WTC11 (cell line): ENCODE measurements around the gene STRN4. TPM values are rescaled to one million over a fixed set of nuclear protein-coding genes. Genes with fewer than 3 reads are reported as not detected.

Source experiments
- microRNA-seq: library from miRNA; unstranded; fragments of <30 nt; microRNA quantifications from one replicate; pipeline ENCODE4 v1.2.0, GENCODE V29; 2022; ENCODE audit warnings: borderline number of aligned reads
- total RNA-seq: library from RNA; stranded (reverse); gene quantifications from 3 replicates; pipeline ENCODE4 v1.2.3, GENCODE V29; 2021

Gene STRN4
- total RNA-seq, 1 experiment from 2014 or later: 144 TPM

Small RNA genes lying within 50 kb of the gene (microRNA-seq; reads per million reads assigned to microRNA genes)
- gene MIR320E: 2.1 reads per million

Other genes with a start within 250 kb of the STRN4 start
- 306 to 350 TPM (median 346 TPM) in 3 replicates for gene CALM3, start 145.1 kb downstream of the STRN4 start, total RNA-seq
- 0.24 TPM in 1 of 3 replicates, not detected in the others for gene PTGIR, start 121.4 kb downstream of the STRN4 start, total RNA-seq
- not detected in 3 replicates for gene GNG8, start 110.2 kb downstream of the STRN4 start, total RNA-seq
- 1.8 to 1.9 TPM (median 1.8 TPM) in 3 replicates for gene DACT3, start 85.3 kb downstream of the STRN4 start, total RNA-seq
- gene PRKD2, start 29.3 kb downstream of the STRN4 start, total RNA-seq: 78.5 to 100 TPM (median 81.5 TPM) in 3 replicates
- gene FKRP, start 393 bp downstream of the STRN4 start, total RNA-seq: 23.4 to 26.1 TPM (median 24.1 TPM) in 3 replicates
- gene SLC1A5, start 42.1 kb upstream of the STRN4 start, total RNA-seq: 173 to 239 TPM (median 187 TPM) in 3 replicates
- 232 to 249 TPM (median 234 TPM) in 3 replicates for gene AP2S1, start 104.4 kb upstream of the STRN4 start, total RNA-seq
- 47.2 to 56.3 TPM (median 47.3 TPM) in 3 replicates for gene ARHGAP35, start 114.5 kb upstream of the STRN4 start, total RNA-seq